Measurements from ENCODE around the gene KCNH8.

- TF ChIP-seq, protein P1, sequence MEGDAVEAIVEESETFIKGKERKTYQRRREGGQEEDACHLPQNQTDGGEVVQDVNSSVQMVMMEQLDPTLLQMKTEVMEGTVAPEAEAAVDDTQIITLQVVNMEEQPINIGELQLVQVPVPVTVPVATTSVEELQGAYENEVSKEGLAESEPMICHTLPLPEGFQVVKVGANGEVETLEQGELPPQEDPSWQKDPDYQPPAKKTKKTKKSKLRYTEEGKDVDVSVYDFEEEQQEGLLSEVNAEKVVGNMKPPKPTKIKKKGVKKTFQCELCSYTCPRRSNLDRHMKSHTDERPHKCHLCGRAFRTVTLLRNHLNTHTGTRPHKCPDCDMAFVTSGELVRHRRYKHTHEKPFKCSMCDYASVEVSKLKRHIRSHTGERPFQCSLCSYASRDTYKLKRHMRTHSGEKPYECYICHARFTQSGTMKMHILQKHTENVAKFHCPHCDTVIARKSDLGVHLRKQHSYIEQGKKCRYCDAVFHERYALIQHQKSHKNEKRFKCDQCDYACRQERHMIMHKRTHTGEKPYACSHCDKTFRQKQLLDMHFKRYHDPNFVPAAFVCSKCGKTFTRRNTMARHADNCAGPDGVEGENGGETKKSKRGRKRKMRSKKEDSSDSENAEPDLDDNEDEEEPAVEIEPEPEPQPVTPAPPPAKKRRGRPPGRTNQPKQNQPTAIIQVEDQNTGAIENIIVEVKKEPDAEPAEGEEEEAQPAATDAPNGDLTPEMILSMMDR (IDR thresholded peaks at IDR 0.05; ENCODE audit: low read depth, low read length, poor library complexity, severe bottlenecking) = no peak
- TF ChIP-seq EZH2phosphoT487 (IDR thresholded peaks at IDR 0.05; ENCODE audit: borderline replicate concordance, low read length) = no peak
These were observed 116.1 kb downstream of the KCNH8 start for GRCh38 chr3:19264424-19264823.

All from DOHH2 (cell line).